Measurements from ENCODE around the gene FLACC1.

GRCh38 chr2:201403880-201404279 is 46.7 kb upstream of the FLACC1 start:
- TF ChIP-seq, protein P1, sequence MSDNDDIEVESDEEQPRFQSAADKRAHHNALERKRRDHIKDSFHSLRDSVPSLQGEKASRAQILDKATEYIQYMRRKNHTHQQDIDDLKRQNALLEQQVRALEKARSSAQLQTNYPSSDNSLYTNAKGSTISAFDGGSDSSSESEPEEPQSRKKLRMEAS (IDR thresholded peaks at IDR 0.05): no peak
- TF ChIP-seq TAF1 (conservative IDR thresholded peaks at IDR 0.05) (no peak), CTCF (IDR thresholded peaks at IDR 0.05; ENCODE audit: low read depth, low read length, missing input control) (no peak), SP1 (IDR thresholded peaks at IDR 0.05) (no peak), JUND (IDR thresholded peaks at IDR 0.05) (no peak), RAD21 (IDR thresholded peaks at IDR 0.05) (no peak), YY1 (IDR thresholded peaks at IDR 0.05) (no peak)
- TF ChIP-seq, protein P2, sequence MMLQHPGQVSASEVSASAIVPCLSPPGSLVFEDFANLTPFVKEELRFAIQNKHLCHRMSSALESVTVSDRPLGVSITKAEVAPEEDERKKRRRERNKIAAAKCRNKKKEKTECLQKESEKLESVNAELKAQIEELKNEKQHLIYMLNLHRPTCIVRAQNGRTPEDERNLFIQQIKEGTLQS (IDR thresholded peaks at IDR 0.05): no peak
